Muscle of back (tissue), 11 donors: ENCODE results near the gene TMEM164. TPM values are rescaled to one million over a fixed set of nuclear protein-coding genes. Genes with fewer than 3 reads are reported as not detected.

Source experiments
- DNase-seq, 3 donors: peaks; one replicate each; pipeline versions ENCODE4 v3.0.0 to v3.0.0-alpha.2; 2013
- polyA plus RNA-seq, 10 donors: library from polyadenylated mRNA; unstranded; fragments of 120-200 nt; gene quantifications; one replicate each; pipeline ENCODE4 v1.2.1, GENCODE V29; 2013; ENCODE audit not compliant: insufficient read length in 10 of 10

Gene TMEM164
- polyA plus RNA-seq, 10 donors = 19.9 to 34.8 (median 23.3) TPM

DNA sequence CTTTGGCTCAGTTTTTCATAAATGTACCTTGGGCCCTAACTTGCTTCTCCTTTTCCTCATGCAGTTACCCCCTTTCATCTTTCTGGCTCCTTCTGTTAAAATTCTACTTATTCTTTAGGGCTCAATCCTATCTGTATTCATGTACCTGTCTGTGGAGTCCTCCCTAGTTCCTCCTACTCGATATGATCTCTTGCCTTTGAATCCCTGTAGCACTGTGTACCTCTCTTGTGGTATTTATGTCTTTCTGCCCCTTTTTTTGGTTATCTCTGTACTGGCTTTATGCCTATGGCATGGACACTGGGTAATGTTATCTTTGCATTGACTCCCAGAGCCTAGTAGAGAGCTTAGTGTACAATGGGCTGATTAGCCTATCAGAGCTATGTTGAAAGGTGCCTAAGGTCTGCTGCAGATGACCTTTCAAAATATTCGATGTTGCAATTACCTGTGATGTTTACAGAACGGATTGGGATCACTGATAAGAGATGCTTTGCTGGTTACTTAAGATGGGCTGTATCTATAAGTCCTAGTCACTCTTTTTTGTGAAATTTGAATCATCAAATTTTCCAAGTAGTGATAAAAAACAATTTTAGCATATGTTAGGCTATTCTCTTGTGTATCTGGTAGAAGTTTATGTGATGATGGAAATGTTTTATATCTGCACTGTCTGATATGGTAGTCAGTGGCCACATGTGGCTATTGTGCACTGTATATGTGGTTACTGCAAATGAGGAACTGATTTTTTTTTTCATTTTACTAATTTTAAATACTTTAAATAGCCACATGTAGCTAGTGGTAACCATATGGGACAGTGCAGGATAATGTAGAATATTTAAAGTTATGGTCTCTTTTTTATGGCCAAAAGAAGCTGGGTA is 33.5 kb downstream of the TMEM164 start:
- DNase-seq = no peak

- DNase-seq = no peak
Measured at GRCh38 chrX:110037178-110037577, 34.3 kb downstream of the TMEM164 start.

- DNase-seq = no peak
Measured at GRCh38 chrX:110038900-110039299, 36.0 kb downstream of the TMEM164 start.

- DNase-seq = no peak
Measured at GRCh38 chrX:110041980-110042379, 39.1 kb downstream of the TMEM164 start.

DNA sequence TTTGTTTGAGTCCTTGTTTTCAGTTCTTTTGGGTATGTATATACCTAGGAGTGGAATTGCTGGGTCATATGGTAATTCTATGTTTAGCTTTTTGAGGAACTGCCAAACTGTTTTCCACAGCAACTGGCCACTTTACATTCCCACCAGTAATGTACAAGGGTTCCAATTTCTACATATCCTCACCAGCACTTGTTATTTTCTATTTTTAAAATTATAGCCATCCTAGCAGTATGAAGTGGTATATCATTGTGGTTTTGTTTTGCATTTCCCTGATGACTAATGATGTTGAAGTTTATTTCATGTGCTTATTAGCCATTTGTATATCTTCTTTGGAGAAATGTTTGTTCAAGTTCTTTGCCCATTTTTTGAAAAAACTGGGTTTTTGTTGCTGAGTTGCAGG is 39.6 kb downstream of the TMEM164 start:
- no peak for DNase-seq

GRCh38 chrX:110043506-110043905 is 40.6 kb downstream of the TMEM164 start:
- DNase-seq = no peak

- peak in 2 of 3 donors; percentile 15 to 42 for DNase-seq
Measured at GRCh38 chrX:110044346-110045249, 41.7 kb downstream of the TMEM164 start.

DNA sequence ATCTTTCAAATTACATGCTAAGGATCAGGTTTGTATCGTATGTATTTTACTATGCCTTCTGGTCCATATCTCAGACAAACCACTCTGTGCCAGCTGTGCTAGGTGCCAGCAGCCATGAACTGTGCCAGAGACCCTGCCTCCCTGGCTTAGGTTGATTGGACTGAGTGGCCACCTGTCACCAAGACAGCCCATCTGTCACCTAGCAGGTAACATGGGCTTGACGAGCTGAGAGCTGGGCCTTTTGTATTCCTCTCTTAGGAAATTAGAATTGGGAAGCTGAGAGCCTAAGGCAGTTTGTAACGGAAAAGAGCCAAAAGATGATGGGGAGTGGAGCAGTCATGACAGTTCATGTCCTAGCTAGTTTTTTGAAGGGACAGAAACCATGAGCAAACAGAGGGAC is 42.5 kb downstream of the TMEM164 start:
- DNase-seq = no peak

- DNase-seq = no peak
Measured at GRCh38 chrX:110046001-110046400, 43.1 kb downstream of the TMEM164 start.

DNA sequence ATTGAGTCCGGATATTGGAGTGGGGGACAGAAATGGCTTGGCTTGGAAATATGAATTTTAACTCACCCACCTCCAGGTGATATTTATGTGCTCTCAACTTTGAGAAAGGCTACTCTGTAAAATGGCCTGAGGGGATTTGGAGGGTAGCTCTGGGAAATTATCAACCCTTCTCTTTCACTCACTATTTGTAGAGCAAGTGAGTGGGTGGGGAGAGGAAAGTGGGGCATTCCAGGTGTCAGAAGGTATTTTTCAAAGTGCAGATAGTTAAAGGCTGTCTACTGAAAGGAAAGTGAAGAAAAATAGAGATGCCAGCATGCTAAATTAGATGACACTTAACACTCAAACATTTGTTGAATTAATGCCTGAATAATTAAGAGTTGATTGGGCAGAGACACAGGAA is 44.1 kb downstream of the TMEM164 start:
- no peak for DNase-seq

DNA sequence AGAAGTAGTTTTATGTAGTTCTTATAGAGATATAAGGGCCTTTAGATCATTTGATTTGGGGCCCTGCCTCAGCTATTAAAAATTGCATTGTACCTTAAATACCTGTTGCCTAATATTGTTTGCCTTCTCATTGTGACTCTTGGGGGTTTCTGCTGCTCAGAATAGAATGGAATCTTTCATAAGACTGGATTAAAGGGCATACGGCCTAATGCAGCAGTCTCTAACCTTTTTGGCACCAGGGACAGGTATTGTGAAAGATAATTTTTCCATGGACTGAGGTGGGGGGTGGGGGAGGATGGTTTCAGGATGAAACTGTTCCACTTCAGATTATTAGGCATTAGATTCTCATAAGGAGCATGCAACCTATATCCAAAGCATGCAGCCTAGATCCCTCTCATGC is 46.2 kb downstream of the TMEM164 start:
- DNase-seq = no peak

DNA sequence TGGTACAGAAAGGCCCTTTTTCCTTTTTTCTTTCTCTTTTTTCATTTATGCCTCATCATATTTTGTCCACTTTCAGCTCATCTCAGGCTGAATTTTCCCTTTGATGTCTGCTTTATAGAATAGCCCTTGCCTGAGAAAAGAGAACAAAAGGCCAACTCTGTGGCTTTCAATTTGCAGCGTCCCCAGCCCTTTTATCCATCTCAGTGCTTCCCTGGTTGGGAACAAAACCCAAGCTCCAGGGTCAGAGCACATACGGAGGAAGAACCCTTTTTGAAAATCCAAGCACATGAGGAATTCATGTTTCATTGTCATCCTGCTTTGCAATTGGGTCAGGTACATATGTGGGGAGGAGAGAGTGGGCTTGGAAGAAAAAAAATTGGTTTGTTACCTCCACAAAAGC is 47.5 kb downstream of the TMEM164 start:
- no peak for DNase-seq

GRCh38 chrX:110050901-110051300 is 48.0 kb downstream of the TMEM164 start:
- no peak for DNase-seq

DNA sequence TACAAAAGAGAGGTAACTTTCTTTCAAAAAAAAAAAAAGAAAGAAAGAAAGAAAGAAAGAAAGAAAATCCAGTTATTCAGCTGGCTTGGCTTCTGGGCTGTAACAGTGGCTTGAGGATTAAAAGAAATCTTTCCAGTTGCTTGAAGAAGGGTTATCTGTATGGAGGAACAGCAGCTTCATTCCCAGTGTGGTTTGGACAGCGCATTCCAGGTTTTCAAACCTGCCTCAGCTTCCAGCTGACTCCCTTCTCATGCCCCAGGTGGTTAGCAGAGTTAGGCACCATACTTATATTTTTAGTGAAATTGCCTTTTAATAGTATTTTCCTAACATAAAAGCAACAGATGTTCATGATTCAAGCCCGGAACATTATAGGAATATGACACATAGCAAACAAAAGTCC is 48.6 kb downstream of the TMEM164 start:
- DNase-seq = peak in 1 of 3 donors; percentile 16

DNA sequence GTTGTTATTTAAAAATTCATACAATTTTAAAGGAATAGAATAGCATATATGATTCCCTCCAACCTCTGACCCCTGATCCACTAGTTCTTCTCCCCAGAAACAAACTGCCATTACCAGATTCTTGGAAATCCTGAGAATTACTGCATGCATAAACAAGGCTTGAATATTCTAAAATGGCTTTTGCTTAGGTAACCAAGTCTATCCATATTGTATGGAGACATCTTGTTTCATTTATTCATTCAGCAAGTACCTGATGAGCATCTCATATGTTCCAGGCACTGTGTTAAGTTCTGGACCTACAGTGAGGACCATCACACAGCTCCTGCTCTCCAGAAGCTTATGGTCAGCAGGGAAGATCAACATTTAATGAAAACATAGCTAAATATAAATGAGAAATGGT is 49.4 kb downstream of the TMEM164 start:
- DNase-seq = no peak

GRCh38 chrX:110053453-110053852 is 50.5 kb downstream of the TMEM164 start:
- DNase-seq = no peak

DNA sequence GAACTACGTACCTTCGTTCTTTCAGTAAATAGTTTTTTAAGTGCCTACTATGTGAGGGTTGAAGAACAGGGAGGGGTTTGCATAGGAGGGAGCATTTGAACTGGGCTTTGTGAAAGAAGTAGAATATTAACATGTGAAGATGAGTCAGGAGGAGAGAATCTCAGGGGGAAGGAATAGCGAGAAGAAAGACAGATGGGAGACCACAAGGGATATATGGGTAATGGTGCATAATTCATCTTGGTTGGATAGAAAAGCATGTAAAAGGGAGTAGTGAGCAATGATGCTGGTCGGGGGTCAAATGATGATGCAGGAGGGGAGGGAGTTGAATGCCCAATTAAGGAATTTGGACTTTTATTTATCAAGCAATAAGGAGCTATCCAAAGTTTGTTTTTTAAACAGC is 52.7 kb downstream of the TMEM164 start:
- no peak for DNase-seq

GRCh38 chrX:110056419-110056818 is 53.5 kb downstream of the TMEM164 start:
- no peak for DNase-seq

- DNase-seq = no peak
Measured at GRCh38 chrX:110059410-110059809, 56.5 kb downstream of the TMEM164 start.

DNA sequence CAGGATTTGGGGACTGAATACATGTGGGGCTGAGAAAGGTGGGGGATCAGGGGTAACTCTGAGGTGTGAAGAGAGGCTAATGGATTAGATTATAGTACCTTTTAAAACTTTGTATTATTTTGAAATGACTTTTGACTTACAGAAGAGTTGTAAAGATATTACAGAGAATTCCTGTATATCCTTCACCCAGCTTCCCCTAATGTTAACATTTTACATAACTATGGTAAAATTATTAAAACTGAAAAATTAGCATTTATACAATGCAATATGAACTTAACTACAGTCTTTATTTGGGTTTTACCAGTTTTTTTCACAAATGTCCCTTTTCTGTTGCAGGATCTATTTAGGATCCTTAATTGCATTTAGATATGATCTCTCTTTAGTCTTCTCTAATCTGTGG is 57.4 kb downstream of the TMEM164 start:
- DNase-seq = no peak

DNA sequence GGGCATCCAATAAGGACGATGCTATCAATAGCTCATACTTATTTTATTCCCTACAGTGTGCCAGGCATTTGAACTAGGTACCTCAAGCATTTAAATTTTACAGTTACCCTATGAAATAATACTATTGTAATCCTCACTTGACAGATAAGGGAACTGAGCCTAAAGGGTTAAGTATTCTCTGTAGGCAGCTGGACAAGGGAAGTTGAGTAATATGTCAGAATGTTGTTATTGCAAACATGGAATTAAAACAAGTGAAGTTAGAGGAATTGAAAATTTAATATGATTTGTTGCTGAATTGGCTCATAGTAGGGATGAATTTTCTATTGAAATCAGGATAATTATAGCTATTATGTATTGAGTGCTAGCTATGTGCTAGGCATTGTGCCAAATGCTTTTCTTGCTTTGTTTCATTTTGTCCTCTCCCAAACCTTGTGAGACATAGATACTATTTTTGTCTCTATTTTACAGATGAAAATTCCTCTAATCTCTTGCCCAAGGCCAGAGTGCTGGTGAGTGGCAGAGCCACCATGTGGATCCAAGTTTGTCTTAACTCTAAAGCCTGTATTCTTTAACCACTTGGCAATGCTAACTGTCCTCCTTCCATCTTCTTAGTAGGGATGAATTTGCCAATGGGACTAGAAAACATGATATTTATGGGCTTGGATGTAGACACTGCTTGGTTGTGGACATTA is 58.1 kb downstream of the TMEM164 start:
- DNase-seq = no peak

GRCh38 chrX:110062919-110063318 is 60.0 kb downstream of the TMEM164 start:
- no peak for DNase-seq
